WTC11 (cell line): ENCODE measurements around the gene MEGF6.

Source experiments
- FOXP1 ChIP-seq: sonication (generic); formaldehyde crosslinking; IDR thresholded peaks from 2 replicates; pipeline ENCODE4 v1.8.0; 2022; ENCODE audit warnings: missing genetic modification reagents, mild to moderate bottlenecking, moderate library complexity, borderline replicate concordance
- KAT7 ChIP-seq: sonication (generic); formaldehyde crosslinking; IDR thresholded peaks from 2 replicates; pipeline ENCODE4 v1.8.1; 2023; ENCODE audit warnings: missing genetic modification reagents, mild to moderate bottlenecking, borderline replicate concordance
- NFE2L1 ChIP-seq: sonication (generic); formaldehyde crosslinking; IDR thresholded peaks from 2 replicates; pipeline ENCODE4 v1.8.1; 2023; ENCODE audit warnings: missing genetic modification reagents
- NR1H2 ChIP-seq: sonication (generic); formaldehyde crosslinking; IDR thresholded peaks from 2 replicates; pipeline ENCODE4 v1.9.0; 2021; ENCODE audit warnings: mild to moderate bottlenecking, moderate library complexity, missing genetic modification reagents
- SP1 ChIP-seq: sonication (generic); formaldehyde crosslinking; conservative IDR thresholded peaks from 2 replicates; pipeline ENCODE4 v1.8.1; 2022; ENCODE audit warnings: missing genetic modification reagents
- TEAD4 ChIP-seq: sonication (generic); formaldehyde crosslinking; IDR thresholded peaks from 2 replicates; pipeline ENCODE4 v1.8.0; 2022; ENCODE audit warnings: mild to moderate bottlenecking, missing genetic modification reagents
- ZBTB21 ChIP-seq: sonication (generic); formaldehyde crosslinking; IDR thresholded peaks from 2 replicates; pipeline ENCODE4 v1.8.1; 2023; ENCODE audit warnings: mild to moderate bottlenecking, missing genetic modification reagents, borderline replicate concordance
- ZNF121 ChIP-seq: sonication (generic); formaldehyde crosslinking; IDR thresholded peaks from 2 replicates; pipeline ENCODE4 v1.8.0; 2023; ENCODE audit warnings: missing genetic modification reagents
- TF ChIP-seq, protein P1 (sequence below): fragments of 200-600 bp; IDR thresholded peaks from 2 replicates; pipeline ENCODE4 v1.8.0; 2022; ENCODE audit warnings: antibody characterized with exemption
- TF ChIP-seq, protein P2 (sequence below): sonication (generic); formaldehyde crosslinking; IDR thresholded peaks from 2 replicates; pipeline ENCODE4 v1.8.1; 2022; ENCODE audit warnings: missing genetic modification reagents, borderline replicate concordance
- TF ChIP-seq, protein P3 (sequence below): sonication (generic); formaldehyde crosslinking; IDR thresholded peaks from 2 replicates; pipeline ENCODE4 v1.8.1; 2022; ENCODE audit warnings: low read depth, missing genetic modification reagents, borderline replicate concordance
- TF ChIP-seq, protein P4 (sequence below): sonication (generic); formaldehyde crosslinking; IDR thresholded peaks from 2 replicates; pipeline ENCODE4 v1.8.1; 2023; ENCODE audit warnings: mild to moderate bottlenecking, missing genetic modification reagents, moderate library complexity
- TF ChIP-seq, protein P5 (sequence below): sonication (generic); formaldehyde crosslinking; IDR thresholded peaks from 2 replicates; pipeline ENCODE4 v1.8.1; 2023; ENCODE audit warnings: mild to moderate bottlenecking, moderate library complexity, missing genetic modification reagents
- TF ChIP-seq, protein P6 (sequence below): fragments of 250-450 bp; sonication (Bioruptor Pico); IDR thresholded peaks from 2 replicates; pipeline ENCODE4 v1.9.0; 2021; ENCODE audit warnings: mild to moderate bottlenecking

DNA sequence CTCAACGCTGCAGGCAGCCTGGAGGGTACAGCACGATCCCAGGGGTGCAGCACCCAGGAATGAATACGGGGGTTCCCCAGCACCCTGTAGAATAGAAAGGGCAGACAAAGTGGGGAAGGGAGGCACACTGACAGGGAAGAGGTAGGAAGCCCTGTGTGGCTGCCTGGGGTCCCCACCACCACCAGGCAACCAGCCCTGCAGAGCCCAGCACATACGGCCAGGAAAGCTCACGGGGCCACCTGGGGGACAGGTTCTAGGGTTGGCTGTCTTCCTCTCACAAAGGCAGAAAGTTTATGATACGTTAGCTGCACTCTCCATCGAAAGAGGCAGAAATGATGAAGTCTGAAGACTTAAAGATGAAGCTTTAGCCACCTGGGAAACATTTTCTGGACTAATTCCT is 104.4 kb downstream of the MEGF6 start:
- TF ChIP-seq SP1 (CRISPR knock-in tag) (no peak), ZNF121 (no peak), NR1H2 (no peak), NFE2L1 (no peak), TEAD4 (CRISPR knock-in tag) (no peak), FOXP1 (CRISPR knock-in tag) (no peak), KAT7 (no peak), ZBTB21 (CRISPR knock-in tag) (no peak)
- TF ChIP-seq, protein P1, sequence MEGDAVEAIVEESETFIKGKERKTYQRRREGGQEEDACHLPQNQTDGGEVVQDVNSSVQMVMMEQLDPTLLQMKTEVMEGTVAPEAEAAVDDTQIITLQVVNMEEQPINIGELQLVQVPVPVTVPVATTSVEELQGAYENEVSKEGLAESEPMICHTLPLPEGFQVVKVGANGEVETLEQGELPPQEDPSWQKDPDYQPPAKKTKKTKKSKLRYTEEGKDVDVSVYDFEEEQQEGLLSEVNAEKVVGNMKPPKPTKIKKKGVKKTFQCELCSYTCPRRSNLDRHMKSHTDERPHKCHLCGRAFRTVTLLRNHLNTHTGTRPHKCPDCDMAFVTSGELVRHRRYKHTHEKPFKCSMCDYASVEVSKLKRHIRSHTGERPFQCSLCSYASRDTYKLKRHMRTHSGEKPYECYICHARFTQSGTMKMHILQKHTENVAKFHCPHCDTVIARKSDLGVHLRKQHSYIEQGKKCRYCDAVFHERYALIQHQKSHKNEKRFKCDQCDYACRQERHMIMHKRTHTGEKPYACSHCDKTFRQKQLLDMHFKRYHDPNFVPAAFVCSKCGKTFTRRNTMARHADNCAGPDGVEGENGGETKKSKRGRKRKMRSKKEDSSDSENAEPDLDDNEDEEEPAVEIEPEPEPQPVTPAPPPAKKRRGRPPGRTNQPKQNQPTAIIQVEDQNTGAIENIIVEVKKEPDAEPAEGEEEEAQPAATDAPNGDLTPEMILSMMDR: no peak
- TF ChIP-seq, protein P2, sequence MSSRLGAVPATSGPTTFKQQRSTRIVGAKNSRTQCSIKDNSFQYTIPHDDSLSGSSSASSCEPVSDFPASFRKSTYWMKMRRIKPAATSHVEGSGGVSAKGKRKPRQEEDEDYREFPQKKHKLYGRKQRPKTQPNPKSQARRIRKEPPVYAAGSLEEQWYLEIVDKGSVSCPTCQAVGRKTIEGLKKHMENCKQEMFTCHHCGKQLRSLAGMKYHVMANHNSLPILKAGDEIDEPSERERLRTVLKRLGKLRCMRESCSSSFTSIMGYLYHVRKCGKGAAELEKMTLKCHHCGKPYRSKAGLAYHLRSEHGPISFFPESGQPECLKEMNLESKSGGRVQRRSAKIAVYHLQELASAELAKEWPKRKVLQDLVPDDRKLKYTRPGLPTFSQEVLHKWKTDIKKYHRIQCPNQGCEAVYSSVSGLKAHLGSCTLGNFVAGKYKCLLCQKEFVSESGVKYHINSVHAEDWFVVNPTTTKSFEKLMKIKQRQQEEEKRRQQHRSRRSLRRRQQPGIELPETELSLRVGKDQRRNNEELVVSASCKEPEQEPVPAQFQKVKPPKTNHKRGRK (CRISPR knock-in tag): no peak
- TF ChIP-seq, protein P3, sequence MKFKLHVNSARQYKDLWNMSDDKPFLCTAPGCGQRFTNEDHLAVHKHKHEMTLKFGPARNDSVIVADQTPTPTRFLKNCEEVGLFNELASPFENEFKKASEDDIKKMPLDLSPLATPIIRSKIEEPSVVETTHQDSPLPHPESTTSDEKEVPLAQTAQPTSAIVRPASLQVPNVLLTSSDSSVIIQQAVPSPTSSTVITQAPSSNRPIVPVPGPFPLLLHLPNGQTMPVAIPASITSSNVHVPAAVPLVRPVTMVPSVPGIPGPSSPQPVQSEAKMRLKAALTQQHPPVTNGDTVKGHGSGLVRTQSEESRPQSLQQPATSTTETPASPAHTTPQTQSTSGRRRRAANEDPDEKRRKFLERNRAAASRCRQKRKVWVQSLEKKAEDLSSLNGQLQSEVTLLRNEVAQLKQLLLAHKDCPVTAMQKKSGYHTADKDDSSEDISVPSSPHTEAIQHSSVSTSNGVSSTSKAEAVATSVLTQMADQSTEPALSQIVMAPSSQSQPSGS (CRISPR knock-in tag): no peak
- TF ChIP-seq, protein P4, sequence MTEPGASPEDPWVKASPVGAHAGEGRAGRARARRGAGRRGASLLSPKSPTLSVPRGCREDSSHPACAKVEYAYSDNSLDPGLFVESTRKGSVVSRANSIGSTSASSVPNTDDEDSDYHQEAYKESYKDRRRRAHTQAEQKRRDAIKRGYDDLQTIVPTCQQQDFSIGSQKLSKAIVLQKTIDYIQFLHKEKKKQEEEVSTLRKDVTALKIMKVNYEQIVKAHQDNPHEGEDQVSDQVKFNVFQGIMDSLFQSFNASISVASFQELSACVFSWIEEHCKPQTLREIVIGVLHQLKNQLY (CRISPR knock-in tag): no peak
- TF ChIP-seq, protein P5, sequence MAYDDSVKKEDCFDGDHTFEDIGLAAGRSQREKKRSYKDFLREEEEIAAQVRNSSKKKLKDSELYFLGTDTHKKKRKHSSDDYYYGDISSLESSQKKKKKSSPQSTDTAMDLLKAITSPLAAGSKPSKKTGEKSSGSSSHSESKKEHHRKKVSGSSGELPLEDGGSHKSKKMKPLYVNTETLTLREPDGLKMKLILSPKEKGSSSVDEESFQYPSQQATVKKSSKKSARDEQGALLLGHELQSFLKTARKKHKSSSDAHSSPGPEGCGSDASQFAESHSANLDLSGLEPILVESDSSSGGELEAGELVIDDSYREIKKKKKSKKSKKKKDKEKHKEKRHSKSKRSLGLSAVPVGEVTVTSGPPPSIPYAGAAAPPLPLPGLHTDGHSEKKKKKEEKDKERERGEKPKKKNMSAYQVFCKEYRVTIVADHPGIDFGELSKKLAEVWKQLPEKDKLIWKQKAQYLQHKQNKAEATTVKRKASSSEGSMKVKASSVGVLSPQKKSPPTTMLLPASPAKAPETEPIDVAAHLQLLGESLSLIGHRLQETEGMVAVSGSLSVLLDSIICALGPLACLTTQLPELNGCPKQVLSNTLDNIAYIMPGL (CRISPR knock-in tag): no peak
- TF ChIP-seq, protein P6, sequence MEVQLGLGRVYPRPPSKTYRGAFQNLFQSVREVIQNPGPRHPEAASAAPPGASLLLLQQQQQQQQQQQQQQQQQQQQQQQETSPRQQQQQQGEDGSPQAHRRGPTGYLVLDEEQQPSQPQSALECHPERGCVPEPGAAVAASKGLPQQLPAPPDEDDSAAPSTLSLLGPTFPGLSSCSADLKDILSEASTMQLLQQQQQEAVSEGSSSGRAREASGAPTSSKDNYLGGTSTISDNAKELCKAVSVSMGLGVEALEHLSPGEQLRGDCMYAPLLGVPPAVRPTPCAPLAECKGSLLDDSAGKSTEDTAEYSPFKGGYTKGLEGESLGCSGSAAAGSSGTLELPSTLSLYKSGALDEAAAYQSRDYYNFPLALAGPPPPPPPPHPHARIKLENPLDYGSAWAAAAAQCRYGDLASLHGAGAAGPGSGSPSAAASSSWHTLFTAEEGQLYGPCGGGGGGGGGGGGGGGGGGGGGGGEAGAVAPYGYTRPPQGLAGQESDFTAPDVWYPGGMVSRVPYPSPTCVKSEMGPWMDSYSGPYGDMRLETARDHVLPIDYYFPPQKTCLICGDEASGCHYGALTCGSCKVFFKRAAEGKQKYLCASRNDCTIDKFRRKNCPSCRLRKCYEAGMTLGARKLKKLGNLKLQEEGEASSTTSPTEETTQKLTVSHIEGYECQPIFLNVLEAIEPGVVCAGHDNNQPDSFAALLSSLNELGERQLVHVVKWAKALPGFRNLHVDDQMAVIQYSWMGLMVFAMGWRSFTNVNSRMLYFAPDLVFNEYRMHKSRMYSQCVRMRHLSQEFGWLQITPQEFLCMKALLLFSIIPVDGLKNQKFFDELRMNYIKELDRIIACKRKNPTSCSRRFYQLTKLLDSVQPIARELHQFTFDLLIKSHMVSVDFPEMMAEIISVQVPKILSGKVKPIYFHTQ: no peak
